Measurements from ENCODE around the gene CNTN2.

CNTN2 gene

GRCh38 chr1:205024679-205025078 is 18.3 kb upstream of the CNTN2 start:
- DNase-seq: no peak

GRCh38 chr1:205025239-205025638 is 17.8 kb upstream of the CNTN2 start:
- no peak for DNase-seq

GRCh38 chr1:205026181-205026580 is 16.8 kb upstream of the CNTN2 start:
- no peak for DNase-seq

GRCh38 chr1:205028390-205028789 is 14.6 kb upstream of the CNTN2 start:
- no peak for DNase-seq

GRCh38 chr1:205028924-205029323 is 14.1 kb upstream of the CNTN2 start:
- no peak for DNase-seq

- DNase-seq: no peak
Measured at GRCh38 chr1:205030241-205030640, 12.8 kb upstream of the CNTN2 start.

- no peak for DNase-seq
Measured at GRCh38 chr1:205030896-205031295, 12.1 kb upstream of the CNTN2 start.

GRCh38 chr1:205032508-205032907 is 10.5 kb upstream of the CNTN2 start:
- no peak for DNase-seq

- DNase-seq: peak in 14 of 51 donors; percentile 14 to 64 (median 42)
Measured at GRCh38 chr1:205037539-205037938, 5.5 kb upstream of the CNTN2 start.

- DNase-seq: no peak
Measured at GRCh38 chr1:205038132-205038786, 4.8 kb upstream of the CNTN2 start.

- peak in 1 of 51 donors; percentile 16 for DNase-seq
Measured at GRCh38 chr1:205041001-205041715, 1.9 kb upstream of the CNTN2 start.

- peak in 32 of 51 donors; percentile 10 to 80 (median 54) for DNase-seq
Measured at GRCh38 chr1:205041998-205042910, 758 bp upstream of the CNTN2 start.

GRCh38 chr1:205043866-205044265 is 854 bp downstream of the CNTN2 start:
- DNase-seq: no peak

GRCh38 chr1:205044741-205045140 is 1.7 kb downstream of the CNTN2 start:
- DNase-seq: no peak

GRCh38 chr1:205045146-205045545 is 2.1 kb downstream of the CNTN2 start:
- DNase-seq: peak in 2 of 51 donors; percentile 41

- peak in 38 of 51 donors; percentile 13 to 80 (median 54) for DNase-seq
Measured at GRCh38 chr1:205046870-205047269, 3.9 kb downstream of the CNTN2 start.

- peak in 10 of 51 donors; percentile 28 to 70 (median 53) for DNase-seq
Measured at GRCh38 chr1:205047764-205048231, 4.8 kb downstream of the CNTN2 start.

GRCh38 chr1:205048382-205048781 is 5.4 kb downstream of the CNTN2 start:
- DNase-seq: peak in 47 of 51 donors; percentile 15 to 97 (median 80)

GRCh38 chr1:205049479-205049878 is 6.5 kb downstream of the CNTN2 start:
- DNase-seq: peak in 30 of 51 donors; percentile 14 to 84 (median 40)

- no peak for DNase-seq
Measured at GRCh38 chr1:205052690-205053089, 9.7 kb downstream of the CNTN2 start.

- no peak for DNase-seq
Measured at GRCh38 chr1:205053296-205053695, 10.3 kb downstream of the CNTN2 start.

GRCh38 chr1:205054013-205054412 is 11.0 kb downstream of the CNTN2 start:
- no peak for DNase-seq
